Gastroesophageal sphincter (tissue), 4 donors: ENCODE measurements around the gene COA3. TPM values are rescaled to one million over a fixed set of nuclear protein-coding genes. Genes with fewer than 3 reads are reported as not detected.
A peak's percentile ranks its signal among the peaks of the same experiment; 100 is the strongest.

Source experiments
- ATAC-seq: fragments of 150-250 bp; one replicate; pipeline ENCODE4 v1.9.1; 2016; ENCODE audit warnings: mild to moderate bottlenecking, moderate library complexity
- H3K27ac ChIP-seq, 4 donors: fragments of 200-600 bp; sonication (generic) in 3 of 4; 1 replicate in 3 of 4; 2 replicates in 1 of 4; pipeline ENCODE4 v1.5.1; 2016 to 2019
- H3K27me3 ChIP-seq: fragments of 200-600 bp; sonication (generic); one replicate; pipeline ENCODE4 v1.5.1; 2019
- H3K36me3 ChIP-seq, 2 donors: fragments of 200-600 bp; sonication (generic); one replicate each; pipeline ENCODE4 v1.5.1; 2019; ENCODE audit warnings: control low read depth in 1 of 2
- H3K4me1 ChIP-seq, 3 donors: fragments of 200-600 bp; sonication (generic); 1 replicate in 2 of 3; 2 replicates in 1 of 3; pipeline ENCODE4 v1.5.1; 2016 to 2019; ENCODE audit warnings: control low read depth in 2 of 3
- H3K4me3 ChIP-seq, 2 donors: fragments of 200-600 bp; sonication (generic); one replicate each; pipeline ENCODE4 v1.5.1; 2019; ENCODE audit warnings: mild to moderate bottlenecking in 1 of 2, moderate library complexity in 1 of 2
- H3K9me3 ChIP-seq, 3 donors: fragments of 200-600 bp; sonication (generic); one replicate each; pipeline ENCODE4 v1.5.1; 2017 to 2019; ENCODE audit warnings: control low read depth in 2 of 3
- EP300 ChIP-seq: sonication (generic); formaldehyde crosslinking; IDR thresholded peaks from one replicate; pipeline ENCODE4 v1.6.1; 2017; ENCODE audit warnings: antibody characterized with exemption, mild to moderate bottlenecking
- POLR2A ChIP-seq, 2 donors: fragments of 450-650 bp; IDR thresholded peaks; one replicate each; pipeline ENCODE4 v1.6.1; 2017; ENCODE audit warnings: antibody characterized with exemption in 2 of 2, mild to moderate bottlenecking in 2 of 2, moderate library complexity in 1 of 2
- POLR2AphosphoS5 ChIP-seq: sonication (generic); formaldehyde crosslinking; IDR thresholded peaks from one replicate; pipeline ENCODE4 v1.6.1; 2017; ENCODE audit warnings: antibody characterized with exemption
- WGBS, 2 donors: methylation state at CpG; one replicate each; pipeline ENCODE4 v1.1.5; 2018; ENCODE audit warnings: low coverage in 1 of 2; 5-methylcytosine and 5-hydroxymethylcytosine counted together
- total RNA-seq, 4 donors: library from RNA; depleted of rRNA; stranded (reverse); fragments of >200 nt; gene quantifications; one replicate each; pipeline ENCODE4 v1.1.0, GENCODE V29; 2016
- TF ChIP-seq, protein P1 (sequence below), 4 experiments: fragments of 200-600 bp in 2 of 4; fragments of 450-650 bp in 2 of 4; sonication (generic) in 1 of 4; IDR thresholded peaks; one replicate each; pipeline ENCODE4 v1.5.1; 2017 to 2019; ENCODE audit warnings: antibody characterized with exemption in 4 of 4, mild to moderate bottlenecking in 2 of 4, moderate library complexity in 2 of 4

COA3 gene
- total RNA-seq, 4 donors from 2014 or later = 55.3 to 81.4 (median 66.8) TPM

GRCh38 chr17:42845556-42845917 is 47.0 kb upstream of the COA3 start:
- WGBS, 2 donors = 95% methylated on average over 3 of the region's 12 CpGs; no CpG with 5 or more reads in 1 of the 2 donors
- H3K27me3 ChIP-seq = no peaks in the 10 kb centered on the region
- ATAC-seq = no peak
- H3K36me3 ChIP-seq = peaks cover 0 to 55% of the 10 kb centered on the region in 2 donors
- H3K27ac ChIP-seq = peak overlapping the region in 3 of 4 donors; percentile 56 to 66 (median 59)
- H3K4me3 ChIP-seq = no peak overlapping the region
- H3K4me1 ChIP-seq = peaks cover 0 to 58% (median 11%) of the 10 kb centered on the region in 3 donors
- TF ChIP-seq, protein P1, sequence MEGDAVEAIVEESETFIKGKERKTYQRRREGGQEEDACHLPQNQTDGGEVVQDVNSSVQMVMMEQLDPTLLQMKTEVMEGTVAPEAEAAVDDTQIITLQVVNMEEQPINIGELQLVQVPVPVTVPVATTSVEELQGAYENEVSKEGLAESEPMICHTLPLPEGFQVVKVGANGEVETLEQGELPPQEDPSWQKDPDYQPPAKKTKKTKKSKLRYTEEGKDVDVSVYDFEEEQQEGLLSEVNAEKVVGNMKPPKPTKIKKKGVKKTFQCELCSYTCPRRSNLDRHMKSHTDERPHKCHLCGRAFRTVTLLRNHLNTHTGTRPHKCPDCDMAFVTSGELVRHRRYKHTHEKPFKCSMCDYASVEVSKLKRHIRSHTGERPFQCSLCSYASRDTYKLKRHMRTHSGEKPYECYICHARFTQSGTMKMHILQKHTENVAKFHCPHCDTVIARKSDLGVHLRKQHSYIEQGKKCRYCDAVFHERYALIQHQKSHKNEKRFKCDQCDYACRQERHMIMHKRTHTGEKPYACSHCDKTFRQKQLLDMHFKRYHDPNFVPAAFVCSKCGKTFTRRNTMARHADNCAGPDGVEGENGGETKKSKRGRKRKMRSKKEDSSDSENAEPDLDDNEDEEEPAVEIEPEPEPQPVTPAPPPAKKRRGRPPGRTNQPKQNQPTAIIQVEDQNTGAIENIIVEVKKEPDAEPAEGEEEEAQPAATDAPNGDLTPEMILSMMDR (IDR thresholded peaks at IDR 0.05) = no peak
- TF ChIP-seq POLR2A (IDR thresholded peaks at IDR 0.05) = no peak
- TF ChIP-seq EP300 = no peak
- no peak for TF ChIP-seq POLR2AphosphoS5
- no peaks in the 10 kb centered on the region for H3K9me3 ChIP-seq

DNA sequence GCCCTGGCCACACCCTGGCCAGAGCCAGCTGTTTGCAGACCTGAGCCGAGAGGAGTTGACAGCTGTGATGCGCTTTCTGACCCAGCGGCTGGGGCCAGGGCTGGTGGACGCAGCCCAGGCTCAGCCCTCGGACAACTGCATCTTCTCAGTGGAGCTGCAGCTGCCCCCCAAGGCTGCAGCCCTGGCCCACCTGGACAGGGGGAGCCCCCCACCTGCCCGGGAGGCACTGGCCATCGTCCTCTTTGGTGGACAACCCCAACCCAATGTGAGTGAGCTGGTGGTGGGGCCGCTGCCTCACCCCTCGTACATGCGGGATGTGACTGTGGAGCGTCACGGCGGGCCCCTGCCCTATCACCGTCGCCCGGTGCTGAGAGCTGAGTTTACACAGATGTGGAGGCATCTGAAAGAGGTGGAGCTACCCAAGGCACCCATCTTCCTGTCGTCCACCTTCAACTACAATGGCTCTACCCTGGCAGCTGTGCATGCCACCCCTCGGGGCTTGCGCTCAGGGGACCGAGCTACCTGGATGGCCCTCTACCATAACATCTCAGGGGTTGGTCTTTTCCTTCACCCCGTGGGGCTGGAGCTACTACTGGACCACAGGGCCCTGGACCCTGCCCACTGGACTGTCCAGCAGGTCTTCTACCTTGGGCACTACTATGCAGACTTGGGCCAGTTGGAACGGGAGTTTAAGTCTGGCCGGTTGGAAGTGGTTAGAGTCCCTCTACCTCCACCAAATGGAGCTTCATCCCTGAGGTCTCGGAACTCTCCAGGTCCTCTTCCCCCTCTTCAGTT is 46.5 kb upstream of the COA3 start:
- ATAC-seq = no peak
- H3K4me1 ChIP-seq = peaks cover 0 to 52% (median 8%) of the 10 kb centered on the region in 3 donors
- no peaks in the 10 kb centered on the region for H3K9me3 ChIP-seq
- H3K4me3 ChIP-seq = no peak overlapping the region
- peaks cover 0 to 60% of the 10 kb centered on the region in 2 donors for H3K36me3 ChIP-seq
- peak overlapping the region in 3 of 4 donors; percentile 29 to 66 (median 59) for H3K27ac ChIP-seq
- H3K27me3 ChIP-seq = no peaks in the 10 kb centered on the region
- WGBS, 2 donors = 86 to 93% methylated on average over 1 to 6 of the region's 24 CpGs
- TF ChIP-seq EP300 (no peak), POLR2AphosphoS5 (no peak)

GRCh38 chr17:42844271-42844670 is 45.8 kb upstream of the COA3 start, which contains the start of gene AOC2:
Gene AOC2 (plus strand): TSS chr17:42844580. CDS start chr17:42844627, 47 bp downstream.
- no peaks in the 10 kb centered on the region for H3K9me3 ChIP-seq
- no peak within 1 kb of the TSS for H3K4me3 ChIP-seq
- H3K27me3 ChIP-seq = no peaks in the 10 kb centered on the region
- peaks cover under 1 to 67% of the 10 kb centered on the region in 2 donors for H3K36me3 ChIP-seq
- WGBS, 2 donors = 68 to 83% methylated on average over 2 to 4 of the region's 4 CpGs
- H3K4me1 ChIP-seq = peaks cover 0 to 45% (median 5%) of the 10 kb centered on the region in 3 donors
- TF ChIP-seq EP300 (no peak), POLR2A (IDR thresholded peaks at IDR 0.05) (no peak), POLR2AphosphoS5 (no peak)
- TF ChIP-seq, protein P1 (IDR thresholded peaks at IDR 0.05) = no peak
- H3K27ac ChIP-seq = peak within 1 kb of the TSS in 3 of 4 donors; percentile 56 to 66 (median 59)
- no peak for ATAC-seq

DNA sequence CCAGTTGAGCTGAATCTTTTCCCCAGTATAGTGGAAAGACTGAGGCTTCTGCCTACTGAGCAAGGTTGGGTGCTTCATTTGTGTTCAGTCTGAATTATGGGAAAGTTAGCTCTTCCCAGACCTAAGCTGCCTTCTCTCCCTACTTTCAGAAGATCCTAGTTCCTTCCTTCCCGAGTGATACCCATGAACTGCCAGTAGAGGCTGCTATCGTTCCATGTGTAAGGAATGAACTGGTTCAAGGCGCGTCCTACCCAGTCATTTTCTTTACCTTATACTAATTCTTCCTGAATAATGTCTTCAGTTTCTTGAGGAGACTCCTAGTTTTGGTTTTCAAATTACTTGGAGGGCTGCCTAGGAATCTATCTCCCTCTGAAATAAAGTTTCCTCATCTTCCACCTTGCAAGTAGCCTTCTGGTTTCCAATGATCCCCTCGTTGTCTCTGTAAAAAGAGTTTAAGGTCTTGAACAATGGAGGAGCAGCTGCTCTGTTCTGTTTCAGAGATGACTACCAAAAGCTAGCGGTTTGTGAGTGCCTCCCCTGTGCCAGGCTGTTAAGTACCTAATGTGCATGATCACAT is 44.9 kb upstream of the COA3 start:
- H3K4me1 ChIP-seq = peaks cover 0 to 40% (median 5%) of the 10 kb centered on the region in 3 donors
- no peaks in the 10 kb centered on the region for H3K9me3 ChIP-seq
- H3K27ac ChIP-seq = peak overlapping the region in 3 of 4 donors; percentile 27 to 62 (median 59)
- WGBS, 2 donors = 7 to 15% methylated on average over 4 to 6 of the region's 6 CpGs
- H3K36me3 ChIP-seq = peaks cover 3 to 76% of the 10 kb centered on the region in 2 donors
- H3K4me3 ChIP-seq = no peak overlapping the region
- peak; percentile 63 for ATAC-seq
- no peaks in the 10 kb centered on the region for H3K27me3 ChIP-seq
- TF ChIP-seq EP300 (no peak), POLR2A (IDR thresholded peaks at IDR 0.05) (no peak), POLR2AphosphoS5 (no peak)
- TF ChIP-seq, protein P1 (IDR thresholded peaks at IDR 0.05) = peak in 3 of 4 experiments; percentile 89 to 98 (median 91)

DNA sequence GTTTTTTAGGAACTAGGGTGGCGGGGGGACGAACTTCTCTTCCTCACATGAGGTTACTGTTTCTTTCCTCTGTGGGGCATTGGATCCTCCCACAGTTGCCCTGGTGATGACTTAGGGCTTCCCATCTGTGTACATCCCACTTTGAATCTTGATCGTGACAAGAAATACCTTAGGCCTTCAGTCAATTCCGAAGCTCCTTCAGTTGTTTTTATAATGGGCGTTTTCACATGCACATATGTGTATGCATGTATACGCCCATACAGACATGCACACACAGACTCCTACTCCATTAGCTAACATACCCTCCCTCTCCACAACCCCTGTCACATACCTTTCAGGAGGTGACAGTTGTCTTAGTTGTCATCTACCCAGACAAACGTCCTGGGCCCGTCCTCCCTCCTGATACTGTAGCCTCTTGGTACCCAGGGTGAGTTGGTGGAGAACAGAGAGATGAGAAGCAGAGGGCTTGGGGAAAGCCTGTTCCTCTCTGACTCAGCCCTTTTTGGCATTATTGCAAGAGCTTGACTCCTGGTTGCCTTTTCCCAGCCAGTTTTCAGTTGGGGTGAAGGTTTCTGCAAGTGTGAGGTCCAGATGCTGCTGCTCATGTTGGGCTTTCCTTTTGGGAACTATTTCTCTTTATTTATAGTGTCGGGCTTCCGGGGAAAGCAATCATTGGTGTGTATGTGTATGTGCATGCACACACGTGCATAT is 43.6 kb upstream of the COA3 start:
- no peak for ATAC-seq

More for the DNA sequence above, 43.6 kb upstream of the COA3 start:
- WGBS, 2 donors = 56 to 61% methylated on average over 7 to 8 of the region's 11 CpGs
- Histone ChIP-seq H3K9me3 (no peaks in the 10 kb centered on the region), H3K27me3 (no peaks in the 10 kb centered on the region), H3K4me3 (no peak overlapping the region), H3K36me3 (peaks cover 3 to 89% of the 10 kb centered on the region in 2 donors), H3K4me1 (peaks cover 0 to 36% (median 2%) of the 10 kb centered on the region in 3 donors), H3K27ac (no peak overlapping the region)
- TF ChIP-seq POLR2AphosphoS5 (no peak), POLR2A (IDR thresholded peaks at IDR 0.05) (no peak)
